Ishikawa (cell line): ENCODE results near the gene PTPRO.

Experiments
- RAD21 ChIP-seq: IDR thresholded peaks from 2 replicates; pipeline ENCODE4 v1.6.1; 2012; ENCODE audit warnings: low read depth
- TCF12 ChIP-seq: IDR thresholded peaks from 2 replicates; pipeline ENCODE4 v1.6.1; 2012; ENCODE audit warnings: low read depth
- TEAD4 ChIP-seq: IDR thresholded peaks from 2 replicates; pipeline ENCODE4 v1.6.1; 2012
- TF ChIP-seq, protein P1 (sequence below): IDR thresholded peaks from 2 replicates; pipeline ENCODE4 v1.6.1; 2012
- TF ChIP-seq, protein P2 (sequence below): IDR thresholded peaks from 2 replicates; pipeline ENCODE4 v1.6.1; 2012; ENCODE audit warnings: low read depth, mild to moderate bottlenecking
- TF ChIP-seq, protein P3 (sequence below): IDR thresholded peaks from 2 replicates; pipeline ENCODE4 v1.6.1; 2012

DNA sequence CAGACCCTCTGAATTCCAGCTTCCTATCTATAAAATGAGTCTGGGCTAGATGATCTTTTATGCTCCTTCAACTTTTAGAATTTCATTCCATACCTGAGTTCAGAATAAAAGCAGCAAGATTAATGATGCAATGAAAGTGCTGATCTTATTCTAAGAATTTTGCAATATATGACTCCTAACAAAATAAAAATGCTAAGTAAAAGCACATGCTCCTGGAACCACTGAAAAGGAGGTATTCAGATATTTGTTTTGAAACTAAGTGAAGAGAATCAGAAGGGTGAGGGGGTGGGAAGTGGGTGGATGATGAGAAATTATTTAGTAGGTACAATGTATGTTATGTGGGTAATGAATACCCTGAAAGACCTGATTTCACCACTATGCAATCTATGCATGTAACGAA lies 216.6 kb downstream of the PTPRO start:
- TF ChIP-seq, protein P1, sequence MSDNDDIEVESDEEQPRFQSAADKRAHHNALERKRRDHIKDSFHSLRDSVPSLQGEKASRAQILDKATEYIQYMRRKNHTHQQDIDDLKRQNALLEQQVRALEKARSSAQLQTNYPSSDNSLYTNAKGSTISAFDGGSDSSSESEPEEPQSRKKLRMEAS = no peak
- no peak for TF ChIP-seq TEAD4
- TF ChIP-seq, protein P2, sequence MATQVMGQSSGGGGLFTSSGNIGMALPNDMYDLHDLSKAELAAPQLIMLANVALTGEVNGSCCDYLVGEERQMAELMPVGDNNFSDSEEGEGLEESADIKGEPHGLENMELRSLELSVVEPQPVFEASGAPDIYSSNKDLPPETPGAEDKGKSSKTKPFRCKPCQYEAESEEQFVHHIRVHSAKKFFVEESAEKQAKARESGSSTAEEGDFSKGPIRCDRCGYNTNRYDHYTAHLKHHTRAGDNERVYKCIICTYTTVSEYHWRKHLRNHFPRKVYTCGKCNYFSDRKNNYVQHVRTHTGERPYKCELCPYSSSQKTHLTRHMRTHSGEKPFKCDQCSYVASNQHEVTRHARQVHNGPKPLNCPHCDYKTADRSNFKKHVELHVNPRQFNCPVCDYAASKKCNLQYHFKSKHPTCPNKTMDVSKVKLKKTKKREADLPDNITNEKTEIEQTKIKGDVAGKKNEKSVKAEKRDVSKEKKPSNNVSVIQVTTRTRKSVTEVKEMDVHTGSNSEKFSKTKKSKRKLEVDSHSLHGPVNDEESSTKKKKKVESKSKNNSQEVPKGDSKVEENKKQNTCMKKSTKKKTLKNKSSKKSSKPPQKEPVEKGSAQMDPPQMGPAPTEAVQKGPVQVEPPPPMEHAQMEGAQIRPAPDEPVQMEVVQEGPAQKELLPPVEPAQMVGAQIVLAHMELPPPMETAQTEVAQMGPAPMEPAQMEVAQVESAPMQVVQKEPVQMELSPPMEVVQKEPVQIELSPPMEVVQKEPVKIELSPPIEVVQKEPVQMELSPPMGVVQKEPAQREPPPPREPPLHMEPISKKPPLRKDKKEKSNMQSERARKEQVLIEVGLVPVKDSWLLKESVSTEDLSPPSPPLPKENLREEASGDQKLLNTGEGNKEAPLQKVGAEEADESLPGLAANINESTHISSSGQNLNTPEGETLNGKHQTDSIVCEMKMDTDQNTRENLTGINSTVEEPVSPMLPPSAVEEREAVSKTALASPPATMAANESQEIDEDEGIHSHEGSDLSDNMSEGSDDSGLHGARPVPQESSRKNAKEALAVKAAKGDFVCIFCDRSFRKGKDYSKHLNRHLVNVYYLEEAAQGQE = no peak
- no peak for TF ChIP-seq TCF12
- no peak for TF ChIP-seq RAD21
- TF ChIP-seq, protein P3, sequence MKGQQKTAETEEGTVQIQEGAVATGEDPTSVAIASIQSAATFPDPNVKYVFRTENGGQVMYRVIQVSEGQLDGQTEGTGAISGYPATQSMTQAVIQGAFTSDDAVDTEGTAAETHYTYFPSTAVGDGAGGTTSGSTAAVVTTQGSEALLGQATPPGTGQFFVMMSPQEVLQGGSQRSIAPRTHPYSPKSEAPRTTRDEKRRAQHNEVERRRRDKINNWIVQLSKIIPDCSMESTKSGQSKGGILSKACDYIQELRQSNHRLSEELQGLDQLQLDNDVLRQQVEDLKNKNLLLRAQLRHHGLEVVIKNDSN = no peak
